Medulla oblongata (tissue), 1 donor: ENCODE results near the gene CPT1C.

Experiments used
- DNase-seq: peaks from one replicate; pipeline ENCODE4 v3.0.0-alpha.2; 2015; ENCODE audit errors: extremely low spot score

CPT1C gene

DNA sequence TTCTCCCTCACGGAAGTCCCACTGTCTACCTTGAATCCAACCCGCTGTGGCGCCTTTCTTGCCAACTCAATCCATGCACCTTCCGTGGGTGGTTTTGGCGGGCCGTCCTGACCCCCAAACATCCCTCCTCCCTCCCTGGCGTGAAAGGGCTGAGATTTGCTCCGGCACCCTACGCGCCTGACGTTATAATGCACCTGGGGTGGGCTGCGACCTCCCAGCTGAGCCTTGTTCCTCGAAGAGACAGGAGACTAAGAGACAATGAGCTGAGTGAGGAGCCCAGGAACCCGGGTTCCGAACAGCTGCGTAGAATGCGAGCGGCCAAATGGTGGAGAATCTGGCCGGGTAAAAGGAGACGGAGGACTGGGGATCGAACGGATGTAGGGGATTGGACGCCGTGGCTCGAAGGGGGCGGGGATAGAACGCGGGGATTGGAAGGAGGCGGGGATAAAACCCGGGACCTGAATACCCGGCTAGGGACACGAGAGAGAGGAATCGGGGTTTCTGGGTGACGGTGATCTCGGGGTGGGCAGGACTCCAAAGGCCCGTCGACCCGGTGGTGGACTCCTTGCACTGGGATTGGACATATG is at the start of gene CPT1C:
TSS of gene CPT1C (plus strand) at position 461 of the 587 bp plus-strand sequence. CDS start 1,137 bp downstream, outside the sequence.
- DNase-seq: peak; percentile 85

DNA sequence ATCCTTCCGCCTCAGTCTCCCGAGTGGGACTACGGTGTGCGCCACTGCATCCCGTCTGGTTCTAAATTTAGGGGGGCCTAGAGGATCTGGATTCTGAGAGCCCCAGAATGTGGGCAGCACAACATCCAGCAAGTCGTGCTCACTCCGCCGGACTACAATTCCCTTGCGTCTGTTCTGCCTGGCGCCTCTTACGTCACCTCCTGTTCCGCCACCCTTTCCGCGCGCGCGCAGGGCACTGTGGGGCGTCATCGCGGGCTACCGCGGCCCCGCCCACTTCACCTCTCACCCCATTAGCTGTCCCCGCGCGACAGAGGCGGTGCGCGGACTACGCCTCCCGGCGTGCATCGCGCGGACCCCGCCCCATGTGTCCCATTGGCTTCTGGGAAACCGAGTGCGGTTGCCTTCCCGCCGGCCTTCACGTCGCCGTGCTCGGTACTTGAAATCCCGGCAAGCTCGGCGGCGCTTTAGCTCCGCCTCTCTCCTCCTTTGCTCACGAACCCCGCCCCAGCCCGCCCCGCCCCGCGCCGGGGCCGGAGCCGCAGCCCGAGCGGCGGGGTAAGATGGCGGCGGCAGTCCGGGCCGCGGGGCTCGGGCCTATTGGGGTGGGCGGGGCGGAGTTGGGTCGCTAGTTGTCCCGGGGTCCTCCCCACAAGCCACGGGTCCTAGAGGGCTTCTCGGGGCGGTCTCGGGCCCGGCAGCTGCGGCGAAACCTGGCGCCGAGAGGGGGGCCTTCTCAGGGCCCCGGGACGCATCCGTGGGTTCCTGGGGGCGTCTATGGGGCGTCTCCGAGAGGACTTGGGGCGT is 49.0 kb upstream of the CPT1C start, which contains the start of gene SCAF1:
TSS of gene SCAF1 (plus strand) at position 522 of the 804 bp plus-strand sequence. CDS start 2,818 bp downstream, outside the sequence.
- peak; percentile 99 for DNase-seq

DNA sequence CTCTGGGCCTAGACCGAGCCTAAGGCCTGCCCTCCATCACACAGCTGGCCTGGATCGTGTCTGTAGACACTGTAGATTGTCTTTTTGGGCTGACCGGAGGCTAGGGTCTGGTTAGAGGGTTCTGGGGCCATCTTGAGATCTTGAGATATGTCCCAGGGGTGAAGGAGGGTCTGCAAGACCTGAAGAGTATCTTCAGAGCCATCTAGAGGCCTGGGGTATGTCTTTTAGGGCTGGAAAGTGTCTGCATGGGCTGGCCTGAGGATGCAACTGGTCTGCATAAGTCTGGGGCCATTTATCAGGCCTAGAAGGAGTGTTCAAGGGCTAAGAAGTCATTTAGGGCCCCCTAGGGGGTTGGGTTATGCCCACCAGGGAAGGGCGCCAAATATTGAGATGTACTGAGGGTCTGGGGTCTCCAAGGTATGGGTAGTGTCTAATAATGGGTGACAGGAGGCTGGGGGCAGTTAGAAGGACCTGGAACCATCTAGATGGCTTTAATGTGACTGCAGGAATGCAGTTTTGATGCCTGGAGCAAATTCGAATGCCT is 48.4 kb upstream of the CPT1C start:
- DNase-seq: peak; percentile 13

DNA sequence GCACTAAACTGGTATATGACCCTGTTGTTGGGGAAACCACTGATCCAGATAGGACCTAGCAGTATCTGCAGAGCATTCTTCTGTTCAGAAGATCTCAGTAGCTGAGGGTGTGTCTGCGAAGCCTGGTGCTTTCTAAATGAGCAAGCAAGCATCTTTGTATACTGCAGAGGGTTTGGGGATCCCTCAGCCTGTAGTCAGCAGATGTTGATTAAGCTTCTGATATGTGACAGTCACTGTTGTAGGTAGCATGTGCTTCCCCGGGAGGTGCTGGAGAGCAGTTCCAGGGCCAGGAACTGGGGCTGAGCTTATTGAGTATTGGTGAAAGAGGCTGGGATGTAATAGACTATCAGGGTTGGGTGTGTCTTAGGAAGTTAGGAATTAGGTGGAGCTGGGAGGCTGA is 47.5 kb upstream of the CPT1C start:
- no peak for DNase-seq

DNA sequence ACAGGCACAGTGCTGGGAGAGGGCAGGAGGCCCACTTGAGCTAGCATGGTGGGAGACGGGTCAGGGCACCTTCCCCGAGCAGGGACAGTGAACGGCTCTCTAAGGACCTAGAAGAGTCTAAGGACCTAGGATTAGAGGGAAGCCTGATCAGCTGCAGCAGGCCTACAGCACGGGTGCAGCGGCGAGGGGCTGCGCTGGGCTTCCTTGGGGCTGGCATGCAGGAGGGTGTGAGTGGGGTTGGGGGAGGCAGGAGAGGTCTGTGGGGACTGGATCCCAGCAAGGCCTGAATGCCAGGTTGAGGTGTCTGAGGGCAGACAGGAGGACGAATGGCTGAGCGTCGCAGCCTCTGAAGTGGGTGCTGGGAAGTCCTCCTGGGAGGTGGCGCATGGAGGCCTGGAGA is 45.3 kb upstream of the CPT1C start:
- no peak for DNase-seq

DNA sequence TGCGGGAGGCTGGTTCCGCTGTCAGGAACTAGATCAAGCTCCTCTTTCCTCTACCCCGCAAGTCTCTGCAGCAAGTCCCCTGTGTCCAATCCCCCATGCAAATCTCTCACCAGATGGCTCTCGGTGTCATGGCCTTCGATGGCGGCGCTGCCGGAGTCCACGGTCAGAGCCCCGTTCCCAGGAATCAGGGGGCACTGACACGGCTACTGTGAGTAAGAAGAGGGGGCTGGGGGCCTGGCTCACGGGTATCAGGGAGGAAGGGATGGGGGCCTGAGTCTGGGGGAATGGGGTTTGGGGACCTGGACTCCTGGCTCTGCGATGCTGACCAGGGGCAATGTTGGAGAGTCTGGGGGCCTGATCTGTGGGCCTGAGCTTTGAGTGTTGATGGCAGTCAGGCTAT is 44.9 kb upstream of the CPT1C start:
- no peak for DNase-seq

DNA sequence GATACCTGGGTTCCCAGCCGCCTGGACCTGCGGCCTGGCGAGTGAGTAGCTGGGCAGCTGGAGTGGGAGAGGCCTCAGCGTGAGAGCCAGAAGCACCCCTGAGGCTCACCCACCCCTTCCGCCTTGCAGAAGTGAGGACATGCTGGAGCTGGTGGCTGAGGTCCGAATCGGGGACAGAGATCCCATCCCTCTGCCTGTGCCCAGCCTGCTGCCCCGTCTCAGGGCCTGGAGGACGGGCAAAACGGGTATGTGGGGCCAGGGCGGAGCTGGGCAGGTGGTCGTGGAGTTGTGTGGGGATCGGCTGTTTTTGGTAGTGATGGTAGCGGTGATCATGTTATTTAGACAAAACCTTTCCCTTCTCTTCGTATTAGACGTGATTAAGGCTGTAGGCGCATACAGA is 44.3 kb upstream of the CPT1C start:
- no peak for DNase-seq

DNA sequence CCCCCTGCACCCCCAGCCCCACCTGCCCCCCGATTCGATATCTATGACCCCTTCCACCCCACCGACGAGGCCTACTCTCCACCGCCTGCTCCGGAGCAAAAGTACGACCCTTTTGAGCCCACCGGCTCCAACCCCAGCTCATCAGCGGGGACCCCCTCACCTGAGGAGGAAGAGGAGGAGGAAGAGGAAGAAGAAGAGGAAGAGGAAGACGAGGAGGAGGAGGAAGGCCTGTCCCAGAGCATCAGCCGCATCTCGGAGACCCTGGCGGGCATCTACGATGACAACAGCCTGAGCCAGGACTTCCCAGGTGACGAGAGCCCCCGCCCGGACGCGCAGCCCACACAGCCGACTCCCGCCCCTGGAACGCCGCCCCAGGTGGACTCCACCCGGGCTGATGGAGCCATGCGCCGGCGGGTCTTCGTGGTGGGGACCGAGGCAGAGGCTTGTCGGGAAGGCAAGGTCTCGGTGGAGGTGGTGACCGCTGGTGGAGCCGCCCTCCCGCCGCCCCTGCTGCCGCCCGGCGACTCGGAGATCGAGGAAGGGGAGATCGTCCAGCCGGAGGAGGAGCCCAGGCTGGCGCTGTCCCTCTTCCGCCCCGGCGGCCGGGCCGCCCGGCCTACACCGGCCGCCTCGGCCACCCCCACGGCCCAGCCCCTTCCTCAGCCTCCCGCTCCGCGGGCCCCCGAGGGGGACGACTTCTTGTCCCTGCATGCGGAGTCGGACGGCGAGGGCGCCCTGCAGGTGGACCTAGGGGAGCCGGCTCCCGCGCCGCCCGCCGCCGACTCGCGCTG is 39.7 kb upstream of the CPT1C start:
- no peak for DNase-seq

DNA sequence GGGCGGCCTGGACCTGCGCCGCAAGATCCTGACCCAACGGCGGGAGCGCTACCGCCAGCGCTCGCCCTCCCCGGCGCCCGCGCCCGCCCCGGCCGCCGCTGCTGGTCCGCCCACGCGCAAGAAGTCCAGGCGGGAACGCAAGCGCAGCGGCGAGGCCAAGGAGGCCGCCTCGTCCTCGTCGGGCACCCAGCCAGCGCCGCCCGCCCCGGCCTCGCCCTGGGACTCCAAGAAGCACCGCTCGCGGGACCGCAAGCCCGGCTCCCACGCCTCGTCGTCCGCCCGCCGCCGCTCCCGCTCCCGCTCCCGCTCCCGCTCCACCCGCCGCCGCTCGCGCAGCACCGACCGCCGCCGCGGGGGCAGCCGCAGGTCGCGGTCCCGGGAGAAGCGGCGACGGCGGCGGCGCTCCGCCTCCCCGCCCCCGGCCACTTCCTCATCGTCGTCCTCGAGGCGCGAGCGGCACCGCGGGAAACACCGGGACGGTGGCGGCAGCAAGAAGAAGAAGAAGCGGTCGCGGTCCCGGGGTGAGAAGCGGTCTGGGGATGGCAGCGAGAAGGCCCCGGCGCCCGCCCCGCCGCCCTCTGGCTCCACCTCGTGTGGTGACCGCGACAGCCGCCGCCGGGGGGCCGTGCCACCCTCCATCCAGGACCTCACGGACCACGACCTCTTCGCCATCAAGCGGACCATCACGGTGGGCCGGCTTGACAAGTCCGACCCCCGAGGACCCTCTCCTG is 38.9 kb upstream of the CPT1C start:
- DNase-seq: no peak

DNA sequence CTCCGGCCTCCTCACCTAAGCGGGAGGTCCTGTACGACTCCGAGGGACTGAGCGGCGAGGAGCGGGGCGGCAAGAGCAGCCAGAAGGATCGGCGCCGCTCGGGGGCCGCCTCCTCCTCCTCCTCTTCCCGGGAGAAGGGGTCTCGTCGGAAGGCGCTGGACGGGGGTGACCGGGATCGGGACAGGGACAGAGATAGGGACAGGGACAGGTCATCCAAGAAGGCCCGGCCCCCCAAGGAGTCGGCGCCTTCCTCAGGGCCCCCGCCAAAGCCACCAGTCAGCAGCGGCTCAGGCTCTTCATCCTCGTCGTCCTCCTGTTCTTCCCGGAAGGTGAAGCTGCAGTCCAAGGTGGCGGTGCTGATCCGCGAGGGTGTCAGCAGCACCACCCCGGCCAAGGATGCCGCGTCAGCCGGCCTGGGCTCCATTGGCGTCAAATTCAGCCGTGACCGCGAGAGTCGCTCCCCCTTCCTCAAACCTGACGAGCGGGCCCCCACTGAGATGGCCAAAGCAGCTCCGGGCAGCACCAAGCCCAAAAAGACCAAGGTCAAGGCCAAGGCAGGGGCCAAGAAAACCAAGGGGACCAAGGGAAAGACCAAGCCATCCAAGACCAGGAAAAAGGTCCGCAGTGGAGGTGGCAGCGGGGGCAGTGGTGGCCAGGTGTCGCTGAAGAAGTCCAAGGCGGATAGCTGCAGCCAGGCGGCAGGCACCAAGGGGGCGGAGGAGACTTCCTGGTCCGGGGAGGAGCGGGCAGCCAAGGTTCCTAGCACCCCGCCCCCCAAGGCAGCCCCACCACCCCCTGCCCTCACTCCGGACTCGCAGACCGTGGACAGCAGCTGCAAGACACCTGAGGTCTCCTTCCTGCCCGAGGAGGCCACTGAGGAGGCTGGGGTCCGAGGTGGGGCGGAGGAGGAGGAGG is 38.1 kb upstream of the CPT1C start:
- DNase-seq: no peak

DNA sequence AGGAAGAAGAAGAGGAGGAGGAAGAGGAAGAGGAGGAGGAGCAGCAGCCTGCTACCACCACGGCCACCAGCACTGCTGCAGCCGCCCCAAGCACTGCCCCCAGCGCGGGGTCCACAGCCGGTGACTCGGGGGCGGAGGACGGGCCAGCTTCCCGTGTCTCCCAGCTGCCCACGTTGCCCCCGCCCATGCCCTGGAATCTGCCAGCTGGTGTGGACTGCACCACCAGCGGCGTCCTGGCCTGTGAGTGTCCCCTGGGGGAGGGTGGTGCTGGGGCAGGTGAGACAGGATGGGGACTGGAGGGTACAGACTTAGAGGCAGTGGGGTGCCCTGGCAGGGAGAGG is 37.5 kb upstream of the CPT1C start:
- no peak for DNase-seq

DNA sequence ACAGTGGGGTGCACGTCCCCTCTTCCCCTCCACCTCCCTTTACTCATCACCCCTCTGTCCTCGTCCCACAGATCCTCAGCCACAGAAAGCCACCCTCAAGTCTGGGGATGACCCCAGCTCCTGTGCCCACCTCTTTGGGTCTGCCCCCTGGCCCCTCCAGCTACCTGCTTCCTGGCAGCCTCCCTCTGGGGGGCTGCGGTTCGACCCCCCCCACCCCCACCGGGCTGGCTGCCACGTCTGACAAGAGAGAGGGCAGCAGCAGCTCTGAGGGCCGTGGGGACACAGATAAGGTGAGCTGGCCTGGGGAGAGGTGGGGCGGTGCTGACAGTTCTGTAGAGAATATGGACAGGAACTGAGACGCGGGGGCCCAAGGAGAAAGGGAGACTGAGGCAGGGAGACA is 36.3 kb upstream of the CPT1C start:
- DNase-seq: no peak

DNA sequence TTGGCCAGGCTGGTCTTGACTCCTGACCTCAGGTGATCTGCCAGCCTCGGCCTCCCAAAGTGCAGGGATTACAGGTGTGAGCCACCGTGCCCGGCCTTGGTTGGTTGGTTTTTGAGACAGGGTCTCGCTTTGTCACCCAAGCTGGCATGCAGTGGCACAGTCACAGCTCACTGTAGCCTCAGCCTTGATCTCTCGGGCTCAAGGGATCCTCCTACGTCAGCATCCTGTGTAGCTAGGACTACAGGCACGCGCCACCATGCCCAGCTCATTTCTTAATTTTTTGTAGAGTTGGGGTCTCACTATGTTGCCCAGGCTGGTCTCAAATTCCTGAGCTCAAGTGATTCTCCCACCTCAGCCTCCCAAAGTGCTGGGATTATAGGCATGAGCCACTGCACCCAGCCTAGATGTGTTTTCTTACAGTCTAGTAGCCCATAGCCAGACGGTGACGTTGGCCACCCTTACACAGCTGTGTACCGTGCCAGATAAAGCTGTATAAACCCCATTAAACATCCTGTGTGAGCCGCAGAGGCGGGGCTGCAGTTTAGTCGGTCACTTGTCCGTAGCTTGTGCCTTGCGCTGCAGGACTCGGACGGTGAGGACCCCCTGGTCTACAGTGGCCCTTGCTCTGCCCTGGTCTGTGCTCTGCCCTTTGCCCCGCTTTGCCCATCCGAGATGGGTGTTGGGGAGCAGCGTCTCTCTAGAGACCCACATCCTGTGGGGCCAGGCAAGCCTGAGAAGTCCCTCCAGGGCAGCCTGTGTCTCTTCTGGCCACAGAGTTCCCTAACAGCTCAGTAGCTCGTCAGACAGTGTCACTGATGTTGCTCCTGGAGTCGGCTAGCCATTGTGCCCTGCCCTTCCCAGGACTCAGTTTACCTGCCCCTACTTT is 35.1 kb upstream of the CPT1C start:
- DNase-seq: no peak

DNA sequence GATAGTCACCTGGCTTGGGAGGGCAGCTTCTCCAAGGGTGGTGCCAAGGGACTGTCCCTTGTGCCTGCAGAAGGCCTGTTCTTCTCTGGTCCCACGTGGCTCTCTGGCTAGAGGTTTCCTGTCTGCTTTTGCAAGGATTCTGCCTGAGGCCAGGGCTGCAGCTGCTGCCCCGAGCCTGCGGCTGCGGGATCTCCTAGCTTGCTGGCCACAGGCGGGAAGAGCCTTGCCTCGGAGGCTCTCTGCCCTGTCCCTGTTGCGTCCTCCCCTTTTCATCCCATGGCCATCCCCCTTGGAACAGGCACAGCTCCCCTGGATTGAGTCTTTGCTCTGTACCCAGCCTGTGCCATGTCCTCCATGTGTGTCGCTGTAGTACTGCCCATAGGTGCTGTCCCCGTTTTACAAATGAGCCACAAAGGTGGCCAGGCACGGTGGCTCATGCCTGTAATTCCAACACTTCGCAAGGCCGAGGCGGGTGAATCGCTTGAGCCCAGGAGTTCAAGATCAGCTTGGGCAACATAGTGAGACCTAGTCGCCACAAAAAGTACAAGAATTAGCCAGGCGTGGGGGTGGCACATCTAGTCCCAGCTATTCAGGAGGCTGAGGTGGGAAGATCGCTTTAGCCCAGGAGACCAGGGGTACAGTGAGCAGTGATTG is 34.3 kb upstream of the CPT1C start:
- DNase-seq: no peak

DNA sequence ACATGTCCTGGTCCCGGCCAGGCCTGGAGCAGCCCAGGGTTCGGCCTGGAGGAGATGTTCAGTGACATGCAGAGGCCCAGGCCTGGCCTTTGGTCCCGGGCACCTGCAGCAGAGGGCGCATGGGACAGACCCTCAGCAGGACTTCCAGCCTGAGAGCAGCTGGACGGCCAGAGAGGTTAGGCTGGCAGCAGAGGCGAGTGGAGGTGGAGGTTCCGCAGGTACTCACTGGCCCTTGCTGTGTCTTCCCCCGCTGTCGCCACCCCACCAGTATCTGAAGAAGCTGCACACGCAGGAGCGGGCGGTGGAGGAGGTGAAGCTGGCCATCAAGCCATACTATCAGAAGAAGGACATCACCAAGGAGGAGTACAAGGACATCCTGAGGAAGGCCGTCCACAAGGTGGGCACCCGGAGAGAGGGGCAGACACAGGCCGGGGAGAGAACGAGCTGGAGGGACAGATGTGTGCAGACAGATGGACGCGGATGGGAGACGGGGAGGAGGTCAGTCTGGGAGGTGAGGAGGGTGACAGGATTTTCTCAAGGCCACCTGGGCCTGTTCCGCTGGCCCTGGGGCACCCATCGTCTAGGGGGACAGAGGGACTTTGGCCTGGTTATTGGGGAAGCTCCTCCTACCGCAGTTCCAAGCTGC is 33.3 kb upstream of the CPT1C start:
- DNase-seq: no peak

DNA sequence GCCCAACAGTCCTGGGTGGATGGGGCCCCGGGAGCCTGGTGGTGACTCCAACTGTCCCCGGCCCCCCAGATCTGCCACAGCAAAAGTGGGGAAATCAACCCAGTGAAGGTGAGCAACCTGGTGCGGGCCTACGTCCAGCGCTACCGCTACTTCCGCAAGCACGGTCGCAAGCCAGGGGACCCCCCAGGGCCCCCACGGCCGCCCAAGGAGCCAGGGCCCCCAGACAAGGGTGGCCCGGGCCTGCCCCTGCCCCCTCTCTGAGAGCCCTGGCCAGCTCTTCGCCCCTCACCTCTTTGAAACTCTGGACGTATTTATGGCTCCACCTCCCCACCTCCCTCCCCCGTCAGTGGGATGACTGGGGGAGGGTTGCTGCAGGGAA is 32.8 kb upstream of the CPT1C start:
- DNase-seq: no peak

DNA sequence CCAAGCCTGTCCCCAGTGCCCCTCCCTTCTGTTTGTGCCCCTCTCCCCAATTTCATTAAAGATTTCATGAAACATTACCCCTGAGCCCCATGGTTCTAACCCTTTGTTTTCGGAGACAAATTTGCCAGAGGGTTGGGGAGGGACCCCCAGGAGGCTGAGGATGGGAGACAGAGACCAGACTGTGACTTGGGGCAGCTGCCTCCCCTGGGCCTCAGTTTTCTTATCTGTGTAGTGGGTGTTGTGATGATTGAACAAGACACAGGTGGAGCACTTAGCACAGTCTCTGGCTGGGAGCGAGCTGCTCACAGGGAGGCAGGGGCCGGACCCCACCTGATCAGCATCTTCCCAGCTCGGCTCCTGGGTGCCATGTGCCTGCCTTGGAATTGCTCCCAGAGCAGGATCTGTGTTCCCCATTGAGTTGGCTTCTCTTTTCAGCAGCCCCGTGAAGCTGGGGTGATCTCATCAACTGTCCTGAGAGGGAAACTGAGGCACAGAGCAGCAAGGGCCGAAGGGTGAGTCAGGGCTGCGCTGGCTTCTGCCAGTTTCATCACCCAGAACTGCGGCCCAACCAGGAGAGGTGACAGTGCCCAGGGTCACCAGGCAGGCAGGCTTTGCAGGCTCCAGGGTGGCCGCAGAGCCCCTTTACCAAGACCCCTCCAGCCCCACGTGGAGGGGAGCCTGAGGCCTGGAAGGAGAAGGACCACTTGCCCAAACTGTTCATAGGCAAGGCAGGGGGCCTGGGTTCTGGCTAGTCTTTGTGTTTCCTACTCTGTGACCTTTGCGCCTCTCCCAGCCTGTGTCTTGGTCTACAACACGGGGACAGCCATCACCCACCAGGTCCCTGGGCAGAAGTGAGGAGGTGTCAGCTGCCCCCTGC is 32.1 kb upstream of the CPT1C start:
- no peak for DNase-seq
